ENCODE data around the gene DTNBP1. TPM values are rescaled to one million over a fixed set of nuclear protein-coding genes. Genes with fewer than 3 reads are reported as not detected.

The DTNBP1 gene
- total RNA-seq, 1 donor from 2014 or later = 19.2 TPM

GRCh38 chr6:15643542-15643941 lies 19.3 kb downstream of the DTNBP1 start:
- Histone ChIP-seq H3K36me3 (peaks cover 37% of the 10 kb centered on the region), H3K9me3 (replicated peaks) (peaks cover 52% of the 10 kb centered on the region), H3K27ac (replicated peaks) (no peak overlapping the region), H3K27me3 (ENCODE audit: low read depth) (no peaks in the 10 kb centered on the region), H3K4me1 (no peaks in the 10 kb centered on the region), H3K4me3 (no peak overlapping the region)
- no peak for TF ChIP-seq CTCF (IDR thresholded peaks at IDR 0.05; ENCODE audit: borderline replicate concordance)
- DNase-seq = no peak
- intact Hi-C loops (cut with micrococcal nuclease) = no loop called here

DNA sequence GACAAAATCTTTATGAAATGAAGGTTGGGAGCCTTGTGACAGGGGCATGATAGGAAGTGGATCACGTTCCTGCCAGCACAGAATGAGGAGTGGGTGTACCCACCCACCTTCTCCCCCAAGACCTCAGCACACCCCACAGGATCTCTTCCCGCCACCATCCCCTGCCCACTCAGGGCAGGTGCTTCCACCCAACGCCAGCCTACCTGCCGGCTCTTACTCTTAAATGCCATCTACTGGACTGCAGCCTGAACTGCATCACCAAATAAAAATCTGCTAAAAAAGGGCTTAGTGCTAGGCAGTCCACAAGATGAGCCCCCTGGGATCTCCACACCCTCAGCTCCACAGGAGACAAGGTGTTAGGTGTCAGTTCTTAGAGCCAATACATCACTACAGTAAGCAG lies 20.6 kb downstream of the DTNBP1 start:
- H3K9me3 ChIP-seq (replicated peaks) = peaks cover 47% of the 10 kb centered on the region
- H3K4me1 ChIP-seq = no peaks in the 10 kb centered on the region
- peaks cover 33% of the 10 kb centered on the region for H3K36me3 ChIP-seq
- no peak overlapping the region for H3K4me3 ChIP-seq
- TF ChIP-seq CTCF (IDR thresholded peaks at IDR 0.05; ENCODE audit: borderline replicate concordance) = no peak
- intact Hi-C loops (cut with micrococcal nuclease) = no loop called here
- H3K27me3 ChIP-seq (ENCODE audit: low read depth) = no peaks in the 10 kb centered on the region
- no peak for DNase-seq
- H3K27ac ChIP-seq (replicated peaks) = no peak overlapping the region

DNA sequence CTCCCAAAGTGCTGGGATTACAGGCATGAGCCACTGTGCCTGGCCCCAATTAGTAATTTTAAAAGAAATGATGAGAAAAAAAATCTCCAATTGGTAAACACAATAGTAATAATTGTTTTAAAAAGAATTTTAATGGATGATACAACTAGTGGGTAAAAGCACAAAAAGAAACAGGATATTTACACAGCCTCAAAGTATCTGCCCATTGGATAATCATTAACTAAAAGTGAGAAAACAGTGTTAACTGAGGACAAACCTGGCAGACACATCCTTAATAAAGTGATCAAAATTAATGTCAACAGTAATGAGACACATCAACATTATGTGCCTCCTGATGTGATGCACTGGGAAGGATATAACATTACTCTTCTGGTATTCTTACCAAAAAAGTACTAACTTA lies 24.5 kb downstream of the DTNBP1 start:
- Histone ChIP-seq H3K9me3 (replicated peaks) (peaks cover 23% of the 10 kb centered on the region), H3K27ac (replicated peaks) (no peak overlapping the region), H3K4me3 (no peak overlapping the region), H3K36me3 (peaks cover 24% of the 10 kb centered on the region), H3K27me3 (ENCODE audit: low read depth) (no peaks in the 10 kb centered on the region), H3K4me1 (no peaks in the 10 kb centered on the region)
- intact Hi-C loops (cut with micrococcal nuclease) = no loop called here
- DNase-seq = no peak
- TF ChIP-seq CTCF (IDR thresholded peaks at IDR 0.05; ENCODE audit: borderline replicate concordance) = no peak

DNA sequence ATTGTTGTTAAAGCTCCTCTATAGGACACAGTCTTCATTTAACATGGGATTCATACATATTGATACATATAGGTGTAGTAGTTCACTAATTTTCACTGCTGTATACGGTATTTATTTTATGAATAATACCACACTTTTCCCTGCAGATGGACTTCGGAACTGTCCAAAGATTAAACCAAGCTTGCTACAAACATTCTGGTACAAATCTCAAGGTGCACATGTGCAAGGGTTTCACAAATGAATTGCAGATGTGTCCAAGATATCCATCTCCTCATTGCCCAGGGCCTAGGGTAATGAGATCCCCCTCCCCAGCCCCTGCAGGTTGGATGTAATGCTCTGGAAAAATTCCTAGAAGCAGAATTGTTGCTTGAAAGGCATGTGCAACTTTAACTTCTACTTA lies 31.4 kb downstream of the DTNBP1 start:
- Histone ChIP-seq H3K4me1 (no peaks in the 10 kb centered on the region), H3K4me3 (no peak overlapping the region), H3K9me3 (replicated peaks) (no peaks in the 10 kb centered on the region), H3K27me3 (ENCODE audit: low read depth) (no peaks in the 10 kb centered on the region), H3K27ac (replicated peaks) (no peak overlapping the region), H3K36me3 (peaks cover 4% of the 10 kb centered on the region)
- DNase-seq = no peak
- no peak for TF ChIP-seq CTCF (IDR thresholded peaks at IDR 0.05; ENCODE audit: borderline replicate concordance)
- intact Hi-C loops (cut with micrococcal nuclease) = no loop called here

DNA sequence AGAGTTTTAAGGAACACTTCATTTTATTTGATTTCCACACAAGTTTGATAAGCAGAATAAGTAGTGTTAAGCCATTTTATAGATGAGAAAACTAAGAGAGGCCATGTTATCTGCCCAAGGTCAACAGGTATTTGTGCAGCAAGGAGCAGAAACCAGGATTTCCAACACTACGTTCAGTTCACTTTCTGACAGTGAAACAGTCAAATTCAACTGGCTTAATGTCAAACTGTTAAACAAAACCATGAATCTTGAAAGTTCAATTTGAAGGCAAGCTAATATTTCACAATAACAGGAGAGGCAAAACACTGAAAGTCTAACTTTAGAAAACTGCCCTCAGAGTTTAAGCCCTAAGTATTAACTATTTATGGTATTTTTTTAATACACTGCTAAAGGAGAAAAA lies 32.6 kb downstream of the DTNBP1 start:
- Histone ChIP-seq H3K36me3 (no peaks in the 10 kb centered on the region), H3K4me3 (no peak overlapping the region), H3K27ac (replicated peaks) (no peak overlapping the region), H3K27me3 (ENCODE audit: low read depth) (no peaks in the 10 kb centered on the region), H3K9me3 (replicated peaks) (no peaks in the 10 kb centered on the region), H3K4me1 (no peaks in the 10 kb centered on the region)
- no peak for TF ChIP-seq CTCF (IDR thresholded peaks at IDR 0.05; ENCODE audit: borderline replicate concordance)
- DNase-seq = no peak
- intact Hi-C loops (cut with micrococcal nuclease) = no loop called here

- Histone ChIP-seq H3K36me3 (no peaks in the 10 kb centered on the region), H3K27me3 (ENCODE audit: low read depth) (no peaks in the 10 kb centered on the region), H3K27ac (replicated peaks) (no peak overlapping the region), H3K9me3 (replicated peaks) (no peaks in the 10 kb centered on the region), H3K4me1 (no peaks in the 10 kb centered on the region), H3K4me3 (no peak overlapping the region)
- intact Hi-C loops (cut with micrococcal nuclease) = loop anchor here (10.0 kb wide), 2 partner anchors 125 to 1495 kb away; no protein-coding TSS in a partner anchor
- DNase-seq = no peak
- no peak for TF ChIP-seq CTCF (IDR thresholded peaks at IDR 0.05; ENCODE audit: borderline replicate concordance)
Measured at GRCh38 chr6:15629487-15629886, 33.3 kb downstream of the DTNBP1 start.

Measured in left ventricle myocardium inferior (tissue), 1 donor.